ENCODE measurements around the gene MED15.

- no peak for TF ChIP-seq CTCF (IDR thresholded peaks at IDR 0.05)
- TF ChIP-seq POLR2A (IDR thresholded peaks at IDR 0.05) = no peak
Measured at GRCh38 chr22:20520093-20520511, 12.7 kb downstream of the MED15 start.
